ENCODE results near the gene FAF1.

GRCh38 chr1:51002516-51002915 is 42.4 kb upstream of the FAF1 start:
- TF ChIP-seq CTCF (IDR thresholded peaks at IDR 0.05; ENCODE audit: low read depth, low read length): no peak
- TF ChIP-seq EZH2phosphoT487 (IDR thresholded peaks at IDR 0.05; ENCODE audit: low read depth): no peak

Data from OCI-LY3 (cell line).